HG02870 (cell line): ENCODE results near the gene WIPF2.
A peak's percentile ranks its signal among the peaks of the same experiment; 100 is the strongest.

Experiments used
- ATAC-seq: cut with Tn5 transposase; IDR thresholded peaks from one replicate; pipeline ENCODE4 v1.9.1; 2021; ENCODE audit warnings: mild to moderate bottlenecking, moderate library complexity; ENCODE audit not compliant: unreplicated experiment

Gene WIPF2

DNA sequence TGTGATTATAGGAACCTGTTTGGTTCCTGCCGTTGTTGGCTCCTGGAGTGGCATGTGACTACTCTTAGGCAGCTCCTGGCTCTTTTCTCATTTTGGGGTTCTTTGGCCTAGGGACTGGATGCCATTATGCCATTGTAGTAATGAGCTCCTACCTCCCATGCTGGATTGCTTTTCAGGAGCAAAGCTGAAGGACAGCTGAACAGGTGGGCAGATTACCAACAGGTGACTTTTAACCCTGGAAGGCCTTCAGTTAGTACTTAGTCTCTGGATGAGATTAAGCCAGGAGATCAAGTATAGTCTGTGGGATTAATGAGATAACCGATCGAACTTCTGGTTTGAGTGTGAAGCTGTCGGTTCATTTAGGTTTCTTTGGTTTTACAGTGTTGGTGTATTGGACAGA lies 25.2 kb downstream of the WIPF2 start:
- ATAC-seq, result no peak

DNA sequence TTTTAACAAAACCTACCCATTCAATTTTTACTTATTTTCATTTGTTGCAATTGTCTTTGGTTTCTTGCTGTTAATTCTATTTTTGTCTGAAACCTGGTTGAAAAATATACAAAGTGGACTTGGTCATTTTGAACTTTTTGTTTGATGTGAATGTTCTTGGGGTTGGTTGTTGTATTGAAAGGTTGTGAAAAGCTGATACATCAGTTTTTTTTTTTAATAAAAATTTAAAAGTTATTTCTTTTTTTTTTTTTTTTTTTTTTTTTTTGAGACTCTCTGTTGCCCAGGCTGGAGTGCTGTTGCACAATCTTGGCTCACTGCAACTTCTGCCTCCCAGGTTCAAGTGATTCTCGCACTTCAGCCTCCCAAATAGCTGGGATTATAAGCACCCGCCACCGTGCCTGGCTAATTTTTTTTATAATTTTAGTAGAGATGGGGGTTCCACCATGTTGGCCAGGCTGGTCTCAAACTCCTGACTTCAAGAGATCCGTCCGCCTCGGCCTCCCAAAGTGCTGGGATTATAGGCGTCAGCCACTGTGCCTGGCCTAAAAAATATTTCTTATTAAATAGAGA lies 28.9 kb downstream of the WIPF2 start:
- ATAC-seq, result no peak

DNA sequence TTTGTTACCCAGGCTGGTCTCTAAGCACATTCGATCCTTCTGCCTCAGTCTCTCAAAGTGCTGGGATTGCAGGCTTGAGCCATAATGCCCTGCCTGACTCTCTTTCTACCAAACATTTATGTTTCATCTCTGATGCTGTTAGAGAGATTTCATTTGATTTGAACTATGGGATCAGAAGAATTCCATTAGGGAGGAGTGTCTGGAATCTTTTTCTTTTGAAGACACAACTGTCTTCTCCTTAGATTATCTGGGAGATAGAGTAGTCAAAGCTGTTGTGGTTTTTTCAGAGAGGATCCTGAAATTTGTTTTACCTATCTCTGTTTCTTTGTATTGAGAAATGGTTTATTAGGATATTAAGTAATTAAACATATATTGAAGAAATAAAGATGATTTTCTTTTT lies 29.4 kb downstream of the WIPF2 start:
- no peak for ATAC-seq

DNA sequence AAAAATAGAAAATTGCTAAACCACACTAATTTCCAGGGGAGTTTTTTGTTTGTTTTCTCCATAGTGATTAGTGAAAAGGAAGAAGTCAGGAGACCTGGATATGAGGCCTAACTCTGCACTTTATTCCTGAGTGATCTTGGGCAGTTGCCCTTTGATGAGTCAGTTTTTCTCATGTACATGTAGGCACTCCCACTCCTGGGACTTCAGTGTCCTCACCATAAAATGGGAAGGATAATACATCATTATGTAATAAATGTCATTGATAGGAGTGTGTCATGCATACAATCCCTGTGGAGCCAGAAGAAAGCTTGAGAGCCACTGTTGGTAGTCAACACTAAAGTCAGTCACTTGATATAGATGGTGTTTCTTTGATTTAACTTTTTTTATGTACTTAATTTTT lies 32.5 kb downstream of the WIPF2 start:
- no peak for ATAC-seq

DNA sequence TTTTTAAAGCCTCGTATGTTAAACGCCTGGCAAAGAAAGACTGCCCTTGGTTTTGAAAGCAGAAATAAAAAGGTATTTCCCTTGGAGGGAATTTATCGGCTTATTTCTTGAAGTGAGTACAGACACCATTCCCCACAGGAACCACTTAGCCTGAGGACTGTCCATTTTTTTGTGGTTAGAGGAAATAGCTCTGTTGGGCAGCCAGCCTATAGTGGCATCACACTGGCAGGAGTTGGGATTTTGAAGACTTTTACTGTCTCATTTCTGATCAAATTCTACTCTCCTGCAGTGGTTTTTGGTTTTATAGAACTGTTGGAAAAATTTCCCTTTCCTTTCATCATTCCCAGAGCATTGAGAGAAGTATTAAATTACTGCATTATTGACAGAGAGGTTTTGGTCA lies 34.5 kb downstream of the WIPF2 start:
- ATAC-seq, result no peak

DNA sequence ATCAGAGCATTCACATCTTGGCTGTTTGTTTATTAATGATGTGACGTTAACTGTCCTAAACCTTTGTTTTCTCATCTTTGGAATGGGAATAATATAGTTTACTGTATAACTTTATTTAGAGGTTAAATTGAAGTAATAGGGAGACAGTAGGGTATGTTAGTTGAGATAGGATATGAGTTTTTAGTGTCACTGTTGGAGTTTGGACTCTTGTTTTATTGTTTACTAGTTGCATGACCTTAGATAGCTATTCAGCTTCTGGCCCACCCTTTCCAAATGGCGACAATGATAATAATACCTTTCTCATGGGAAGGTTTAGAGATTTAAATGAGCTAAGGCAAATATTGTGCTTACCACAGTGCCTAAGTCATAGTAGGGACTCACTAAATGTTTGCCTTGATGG lies 40.4 kb downstream of the WIPF2 start:
- ATAC-seq, result no peak

DNA sequence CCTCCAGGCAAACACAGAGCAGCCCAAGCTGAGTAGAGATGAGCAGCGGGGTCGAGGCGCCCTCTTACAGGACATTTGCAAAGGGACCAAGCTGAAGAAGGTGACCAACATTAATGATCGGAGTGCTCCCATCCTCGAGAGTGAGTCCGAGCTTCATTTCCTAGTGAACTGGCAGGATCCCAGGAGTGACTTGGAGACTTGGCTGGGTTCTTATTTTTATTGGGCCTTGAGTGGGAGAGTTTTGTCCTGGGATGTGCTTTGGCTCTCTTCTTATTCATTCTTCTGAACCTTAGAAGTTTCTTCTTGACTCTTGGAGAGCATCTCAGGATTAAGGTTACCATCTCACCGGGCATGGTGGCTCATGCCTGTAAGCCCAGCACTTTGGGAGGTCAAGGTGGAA lies 41.4 kb downstream of the WIPF2 start:
- no peak for ATAC-seq

DNA sequence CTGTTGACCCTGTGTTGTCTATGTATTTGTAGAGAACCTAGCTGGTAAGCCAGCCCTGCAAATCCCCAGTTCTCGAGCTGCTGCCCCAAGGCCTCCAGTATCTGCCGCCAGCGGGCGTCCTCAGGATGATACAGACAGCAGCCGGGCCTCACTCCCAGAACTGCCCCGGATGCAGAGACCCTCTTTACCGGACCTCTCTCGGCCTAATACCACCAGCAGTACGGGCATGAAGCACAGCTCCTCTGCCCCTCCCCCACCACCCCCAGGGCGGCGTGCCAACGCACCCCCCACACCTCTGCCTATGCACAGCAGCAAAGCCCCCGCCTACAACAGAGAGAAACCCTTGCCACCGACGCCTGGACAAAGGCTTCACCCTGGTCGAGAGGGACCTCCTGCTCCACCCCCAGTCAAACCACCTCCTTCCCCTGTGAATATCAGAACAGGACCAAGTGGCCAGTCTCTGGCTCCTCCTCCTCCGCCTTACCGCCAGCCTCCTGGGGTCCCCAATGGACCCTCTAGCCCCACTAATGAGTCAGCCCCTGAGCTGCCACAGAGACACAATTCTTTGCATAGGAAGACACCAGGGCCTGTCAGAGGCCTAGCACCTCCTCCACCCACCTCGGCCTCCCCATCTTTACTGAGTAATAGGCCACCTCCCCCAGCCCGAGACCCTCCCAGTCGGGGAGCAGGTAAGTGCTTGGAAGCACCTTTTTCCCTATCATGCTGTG lies 45.5 kb downstream of the WIPF2 start:
- no peak for ATAC-seq

DNA sequence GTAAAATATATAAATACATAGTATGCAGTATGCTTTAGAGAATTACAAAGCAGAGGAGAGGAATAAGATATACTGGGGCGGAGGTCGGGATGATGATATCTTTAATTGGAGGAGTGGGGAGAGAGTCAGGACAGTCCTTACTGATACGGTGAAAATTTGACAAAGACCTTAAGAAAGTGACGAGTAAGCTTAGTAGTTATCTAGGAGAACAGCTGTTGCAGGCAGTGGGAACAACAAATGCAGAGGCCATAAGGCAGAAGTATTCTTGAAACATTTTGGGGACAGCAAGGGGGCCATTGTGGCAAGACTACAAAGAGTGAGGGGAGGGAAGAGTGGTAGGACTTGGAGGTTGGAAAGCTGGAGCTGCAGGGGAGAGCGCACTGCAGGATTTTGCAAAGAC lies 46.2 kb downstream of the WIPF2 start:
- ATAC-seq, result no peak

DNA sequence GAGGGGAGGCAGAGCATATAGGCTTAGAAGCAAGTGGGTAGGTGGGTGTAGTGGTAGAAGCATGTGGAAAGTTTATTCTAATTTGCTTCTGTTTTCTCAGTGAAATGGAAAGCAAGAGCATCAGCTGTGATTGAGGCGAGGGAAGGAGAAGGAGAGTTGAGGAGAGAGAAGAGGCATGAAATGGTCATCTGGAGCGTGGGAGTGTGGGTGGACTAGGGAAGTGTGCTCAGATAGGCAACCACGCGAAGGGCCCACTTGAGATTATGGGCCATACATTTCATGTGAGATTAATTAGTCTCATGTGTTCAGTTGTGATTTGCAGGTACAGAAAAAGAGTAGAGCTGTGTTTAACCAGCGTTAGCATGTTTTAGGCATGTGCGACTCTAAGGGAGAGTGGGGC lies 47.8 kb downstream of the WIPF2 start:
- no peak for ATAC-seq

DNA sequence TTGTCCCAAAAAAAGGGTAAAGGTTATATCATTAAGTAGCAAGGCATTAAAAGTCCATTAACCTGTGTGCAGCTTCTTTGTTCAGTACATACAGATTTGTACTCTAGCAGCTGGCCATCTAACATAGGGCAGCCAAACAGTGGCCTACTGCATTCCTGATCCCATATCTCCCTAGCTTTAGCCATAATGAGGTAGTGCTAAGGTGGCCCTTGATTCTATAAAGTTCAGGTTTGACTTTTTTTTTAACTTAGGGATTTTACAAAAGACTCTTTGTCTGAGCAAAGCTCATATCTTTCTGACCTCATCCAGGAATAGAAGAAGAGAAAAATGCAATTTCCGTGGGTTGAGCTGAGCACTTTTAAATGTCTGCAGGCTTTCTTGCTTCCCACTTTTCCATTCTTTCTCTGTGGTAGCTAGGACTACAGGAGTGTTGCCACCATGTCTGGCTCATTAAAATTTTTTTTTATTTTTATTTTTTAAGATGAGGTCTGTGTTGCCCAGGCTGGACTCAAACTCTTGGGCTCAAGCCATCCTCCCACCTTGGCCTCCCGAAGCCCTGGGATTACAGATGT lies 49.1 kb downstream of the WIPF2 start:
- ATAC-seq, result no peak

DNA sequence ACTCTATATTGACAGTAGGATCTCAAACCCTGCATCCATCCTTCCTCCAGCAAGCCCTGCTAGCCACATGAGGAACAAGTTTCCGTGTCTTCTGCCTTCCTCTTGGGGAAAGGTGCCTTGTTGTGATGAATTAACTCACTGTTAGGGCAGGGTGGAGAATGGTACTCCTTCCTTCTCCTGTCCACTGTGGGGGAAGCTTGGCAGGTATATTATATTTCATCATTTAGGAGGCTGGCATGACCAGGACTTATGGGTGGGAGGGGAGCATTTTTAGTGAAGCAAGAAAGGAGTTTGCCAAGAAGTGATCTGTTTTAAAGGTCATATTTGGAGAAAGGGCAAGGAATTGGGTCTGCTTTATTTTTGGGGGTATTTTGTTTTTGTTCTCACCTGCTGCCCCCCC lies 59.3 kb downstream of the WIPF2 start:
- no peak for ATAC-seq

DNA sequence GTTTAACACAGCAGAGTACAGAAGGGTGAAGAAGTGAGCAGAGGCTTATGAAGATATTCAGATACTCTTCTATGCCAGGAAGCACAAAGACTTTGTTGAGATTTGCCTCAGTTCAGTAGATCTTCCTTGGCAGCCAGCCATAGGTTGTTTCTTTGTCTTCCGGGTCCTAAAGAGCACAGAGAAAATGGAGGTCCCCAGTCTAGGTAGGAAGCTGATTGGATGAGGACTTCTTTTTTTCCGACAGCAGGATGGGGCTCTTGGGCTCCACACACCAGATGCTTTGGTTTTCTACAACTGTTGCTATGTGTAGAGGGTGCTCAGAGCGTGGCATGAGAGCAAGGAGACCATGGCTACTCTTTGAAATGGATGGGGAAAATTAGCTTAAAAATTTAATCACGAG lies 60.3 kb downstream of the WIPF2 start:
- ATAC-seq, result no peak

DNA sequence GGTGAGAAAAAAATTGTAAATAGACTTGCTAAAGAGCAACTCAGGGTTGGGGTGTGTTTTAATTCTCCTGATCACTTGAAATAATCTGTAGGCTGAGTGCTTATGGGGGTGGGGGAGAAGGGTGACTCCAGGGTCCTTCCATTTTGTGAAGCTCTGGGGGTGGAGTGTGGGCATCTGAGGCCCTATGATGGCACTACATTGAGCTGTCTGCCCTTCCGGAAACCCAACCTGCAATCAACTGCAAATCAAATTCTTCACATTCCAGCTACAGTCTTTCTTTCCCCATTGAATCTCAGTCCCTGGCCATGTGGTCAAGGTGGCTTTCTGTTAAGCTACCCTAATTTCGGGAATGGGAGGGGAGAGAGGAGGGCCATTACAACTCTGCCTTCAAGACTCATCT lies 62.6 kb downstream of the WIPF2 start:
- no peak for ATAC-seq

DNA sequence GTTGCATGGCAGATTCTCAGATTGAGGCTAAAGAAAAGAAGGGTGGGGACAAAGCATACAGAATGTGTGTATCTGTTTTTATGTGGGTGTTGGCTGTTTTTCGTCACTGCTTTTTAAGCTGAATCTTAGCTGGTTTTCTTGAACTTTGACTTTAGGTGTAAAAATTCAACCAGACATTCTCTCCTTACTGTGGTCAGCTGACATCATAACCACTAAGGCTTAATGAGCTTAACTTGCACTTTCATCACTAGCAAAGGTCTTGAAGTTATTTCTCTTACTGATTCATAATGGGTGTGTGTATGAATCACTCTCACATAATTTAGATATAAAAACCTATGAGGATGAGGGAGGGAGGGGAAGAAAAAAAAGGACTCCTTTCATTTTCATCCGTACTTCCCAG lies 64.6 kb downstream of the WIPF2 start:
- no peak for ATAC-seq

DNA sequence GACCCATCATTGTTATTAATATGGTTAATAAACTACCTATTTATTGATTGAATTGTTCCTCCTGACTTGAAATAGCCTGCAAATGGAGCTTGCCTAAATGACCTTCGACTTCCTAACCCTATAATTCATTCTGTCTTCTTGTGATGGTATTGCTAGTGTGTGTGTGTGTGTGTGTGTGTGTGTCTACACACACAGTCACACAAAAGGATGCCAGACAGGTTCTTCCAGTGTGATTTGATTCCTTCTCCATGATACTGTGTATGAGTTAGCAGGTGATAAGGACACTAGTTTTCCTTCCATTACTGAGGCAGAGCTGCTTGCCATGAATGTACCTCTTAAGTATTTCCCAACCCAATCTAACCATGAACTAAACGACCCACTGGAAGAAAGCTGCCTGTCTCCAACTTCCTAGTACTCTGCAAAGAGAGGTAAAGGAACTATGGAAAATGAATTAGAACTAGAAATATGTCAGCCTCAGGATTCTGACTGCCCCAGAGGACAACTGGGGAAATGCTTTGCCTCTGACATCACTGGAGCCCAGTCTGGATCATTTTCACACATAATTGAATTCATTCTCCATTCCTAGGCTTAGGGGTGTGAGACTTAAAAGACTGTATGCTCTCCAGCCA lies 65.1 kb downstream of the WIPF2 start:
- no peak for ATAC-seq

DNA sequence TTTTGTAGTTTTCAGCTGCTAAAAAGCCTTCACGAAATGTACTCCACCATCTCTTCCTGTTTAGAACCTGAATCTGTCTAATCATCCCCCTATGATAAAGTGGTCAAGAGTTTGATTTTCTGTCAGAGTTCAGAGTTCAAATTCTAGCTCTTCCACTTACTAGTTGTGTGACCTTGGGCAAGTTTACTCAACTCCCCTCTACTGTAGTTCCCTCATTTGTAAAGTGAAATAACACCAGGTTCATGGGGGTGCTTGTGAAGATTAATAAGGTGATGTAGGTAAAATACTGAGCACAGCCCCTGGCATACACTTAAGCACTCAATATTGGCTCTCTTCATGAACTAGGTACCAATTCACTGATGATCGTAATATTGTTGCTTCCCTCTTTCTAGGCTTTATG lies 67.4 kb downstream of the WIPF2 start:
- no peak for ATAC-seq

DNA sequence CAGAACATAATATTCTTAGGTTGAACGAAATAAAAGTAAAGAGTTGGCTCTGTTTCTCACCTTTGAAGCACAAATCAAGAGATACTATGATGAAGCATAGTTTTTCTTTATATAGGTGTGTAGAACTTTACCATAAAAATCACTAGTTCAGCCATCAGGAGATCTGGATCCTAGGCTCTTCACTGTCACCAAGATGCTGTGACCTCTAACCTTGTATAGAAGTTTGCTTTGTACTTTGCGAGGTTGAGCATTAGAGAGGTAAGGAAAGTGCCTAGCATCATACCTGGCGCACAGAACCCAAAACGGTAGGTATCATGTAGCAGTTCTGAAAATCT lies 68.0 kb downstream of the WIPF2 start:
- ATAC-seq, result no peak

DNA sequence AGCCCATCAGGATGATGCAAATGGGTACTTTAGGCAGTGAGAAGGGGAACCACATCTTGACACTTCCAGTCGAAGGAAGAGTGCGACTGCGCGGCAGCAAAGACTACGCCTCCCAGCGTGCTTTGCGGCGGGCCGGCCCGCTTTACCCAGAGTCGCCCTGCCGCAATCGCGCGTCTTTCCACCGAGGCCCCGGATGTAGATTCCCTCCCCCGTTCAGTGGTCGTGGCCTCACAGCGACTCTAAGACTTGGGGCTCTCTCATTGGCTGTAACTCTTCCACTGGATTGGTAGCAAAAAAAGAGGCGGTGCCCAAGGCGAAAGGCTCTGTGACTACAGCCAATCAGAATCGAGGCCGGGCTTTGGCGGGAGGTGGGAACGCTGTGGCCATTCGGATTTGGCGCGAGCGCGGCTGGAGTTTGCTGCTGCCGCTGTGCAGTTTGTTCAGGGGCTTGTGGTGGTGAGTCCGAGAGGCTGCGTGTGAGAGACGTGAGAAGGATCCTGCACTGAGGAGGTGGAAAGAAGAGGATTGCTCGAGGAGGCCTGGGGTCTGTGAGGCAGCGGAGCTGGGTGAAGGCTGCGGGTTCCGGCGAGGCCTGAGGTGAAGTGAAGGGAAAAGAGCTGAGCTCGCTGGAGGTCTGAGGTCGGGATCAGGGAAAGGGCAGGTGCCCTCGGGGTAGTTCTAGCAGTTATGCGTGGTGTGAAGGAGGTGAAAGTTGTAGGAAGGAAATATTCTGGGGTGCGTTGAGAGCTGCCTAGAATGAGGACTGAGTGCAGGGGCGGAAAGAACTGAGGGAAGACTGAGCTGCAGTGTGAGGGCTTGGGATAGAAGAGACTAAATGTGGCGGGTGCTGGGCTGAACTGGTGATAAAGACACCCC lies 68.6 kb downstream of the WIPF2 start, which contains the start of gene CDC6:
Gene CDC6 (plus strand): TSS at position 386 of the 876 bp plus-strand sequence. CDS start 1,542 bp downstream, outside the sequence.
- ATAC-seq, result peak; percentile 95

DNA sequence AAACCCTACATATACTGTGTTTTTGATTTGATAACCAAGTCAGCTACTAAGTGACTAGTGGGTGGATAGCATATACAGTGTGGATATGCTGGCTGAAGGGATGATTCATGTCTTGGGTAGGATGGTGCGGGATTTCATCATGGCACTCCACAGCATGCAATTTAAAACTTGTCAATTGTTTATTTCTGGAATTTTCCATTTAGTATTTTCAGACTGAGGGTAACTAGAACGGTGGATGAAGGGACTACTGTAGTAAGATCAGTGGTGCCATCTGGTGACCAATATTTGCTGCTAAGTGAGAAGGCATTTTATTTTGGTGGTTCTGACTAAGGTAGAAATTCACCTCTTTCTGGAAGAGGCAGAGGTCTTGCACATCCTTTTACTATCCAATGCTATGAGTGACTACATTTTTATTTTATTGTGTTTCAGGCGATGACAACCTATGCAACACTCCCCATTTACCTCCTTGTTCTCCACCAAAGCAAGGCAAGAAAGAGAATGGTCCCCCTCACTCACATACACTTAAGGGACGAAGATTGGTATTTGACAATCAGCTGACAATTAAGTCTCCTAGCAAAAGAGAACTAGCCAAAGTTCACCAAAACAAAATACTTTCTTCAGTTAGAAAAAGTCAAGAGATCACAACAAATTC lies 71.7 kb downstream of the WIPF2 start:
- no peak for ATAC-seq

DNA sequence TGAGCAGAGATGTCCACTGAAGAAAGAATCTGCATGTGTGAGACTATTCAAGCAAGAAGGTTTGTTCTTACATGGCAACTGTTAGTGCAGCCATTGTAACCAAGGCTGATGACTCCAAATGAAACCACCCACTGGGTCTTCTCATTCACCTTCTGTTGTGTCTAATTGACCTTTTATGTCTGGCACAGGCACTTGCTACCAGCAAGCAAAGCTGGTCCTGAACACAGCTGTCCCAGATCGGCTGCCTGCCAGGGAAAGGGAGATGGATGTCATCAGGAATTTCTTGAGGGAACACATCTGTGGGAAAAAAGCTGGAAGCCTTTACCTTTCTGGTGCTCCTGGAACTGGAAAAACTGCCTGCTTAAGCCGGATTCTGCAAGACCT lies 72.2 kb downstream of the WIPF2 start:
- ATAC-seq, result no peak
